HG03175 (cell line): ENCODE data around the gene TWF1.
"Not testable (repeated sequence)": the region's sequence is repeated elsewhere in the genome, so short reads cannot be mapped to it uniquely, and the experiment has no call there.

ENCODE experiments used
- ATAC-seq: cut with Tn5 transposase; IDR thresholded peaks from one replicate; pipeline ENCODE4 v1.9.1; 2021; ENCODE audit warnings: mild to moderate bottlenecking, moderate library complexity; ENCODE audit not compliant: unreplicated experiment

Gene TWF1

DNA sequence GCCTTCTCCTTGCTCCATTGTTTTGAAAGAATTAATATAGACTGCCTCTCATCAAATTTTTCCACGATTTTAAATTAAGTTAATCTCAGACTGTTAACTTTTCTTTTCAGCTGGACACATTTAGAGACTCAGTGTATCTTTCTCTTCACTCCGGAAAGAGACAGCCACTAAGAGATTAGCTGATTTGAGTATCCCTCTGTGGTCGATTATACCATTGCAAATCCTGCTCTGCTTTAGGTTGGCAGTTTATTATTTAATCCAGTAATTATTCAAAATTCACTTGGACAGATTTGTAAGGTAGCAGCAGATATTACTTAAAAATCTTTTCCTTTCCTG lies 588 bp upstream of the TWF1 start:
- no peak for ATAC-seq

DNA sequence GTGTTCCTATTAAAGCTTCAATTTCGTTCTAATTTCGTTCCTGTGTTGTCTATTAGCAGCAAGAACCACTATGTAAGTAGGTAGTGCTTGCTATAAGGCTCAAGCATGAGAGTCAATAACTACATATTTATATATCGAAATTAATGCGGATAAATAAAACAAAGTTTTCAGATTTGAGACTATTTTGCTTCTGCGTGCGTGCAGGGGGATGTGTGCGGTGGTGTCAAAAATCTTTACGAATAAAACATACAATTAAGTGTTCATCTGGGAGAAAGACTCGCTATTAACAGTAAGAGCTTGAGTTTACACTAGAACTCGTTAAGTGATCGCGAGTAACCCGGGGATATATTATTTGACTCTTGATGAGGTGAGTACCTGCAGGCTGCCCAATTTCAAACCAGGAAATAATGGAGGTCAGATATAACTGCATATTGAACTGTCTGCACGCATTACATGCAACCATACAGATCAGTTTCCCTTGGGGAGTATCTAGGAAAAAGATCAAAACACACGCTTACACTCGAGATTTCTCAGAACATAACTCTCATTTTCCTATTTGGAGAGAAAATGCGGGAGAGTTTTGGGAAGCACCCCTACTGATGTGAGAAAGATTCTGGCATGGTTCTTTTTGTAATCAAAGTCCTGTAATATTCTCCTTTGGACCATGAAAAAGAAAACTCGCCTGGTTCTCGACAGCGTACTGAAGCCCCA lies 813 bp downstream of the TWF1 start:
- peak; percentile 17 for ATAC-seq

DNA sequence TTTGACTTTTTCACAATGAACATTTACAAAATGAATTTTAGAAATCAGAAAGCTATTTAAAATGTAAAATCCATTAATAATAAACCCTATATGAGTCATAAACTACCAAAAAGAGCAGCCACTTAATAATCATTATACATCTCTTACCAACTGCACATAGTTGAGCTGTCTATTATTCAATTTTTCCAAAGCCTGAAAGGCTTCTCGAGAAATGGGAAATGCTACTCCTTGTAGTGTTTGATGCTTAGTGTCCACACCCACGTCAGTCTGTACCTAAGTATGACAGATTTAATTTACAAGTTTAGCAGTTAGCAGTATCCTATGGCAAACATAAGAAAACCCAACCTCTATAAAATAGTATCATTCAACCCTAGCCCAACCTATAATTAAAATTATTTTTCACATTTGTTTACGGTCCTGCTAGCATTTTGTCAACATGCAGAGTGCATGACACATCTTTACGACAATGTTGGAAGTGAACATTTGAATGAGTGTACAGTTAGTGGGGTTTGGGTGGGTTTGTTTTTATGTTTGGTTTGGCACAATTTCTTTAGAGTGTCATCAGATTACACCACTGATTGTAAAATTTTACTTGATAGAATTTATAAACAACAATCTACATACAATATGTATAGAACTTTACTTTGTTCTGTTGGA lies 8.4 kb downstream of the TWF1 start:
- no peak for ATAC-seq

DNA sequence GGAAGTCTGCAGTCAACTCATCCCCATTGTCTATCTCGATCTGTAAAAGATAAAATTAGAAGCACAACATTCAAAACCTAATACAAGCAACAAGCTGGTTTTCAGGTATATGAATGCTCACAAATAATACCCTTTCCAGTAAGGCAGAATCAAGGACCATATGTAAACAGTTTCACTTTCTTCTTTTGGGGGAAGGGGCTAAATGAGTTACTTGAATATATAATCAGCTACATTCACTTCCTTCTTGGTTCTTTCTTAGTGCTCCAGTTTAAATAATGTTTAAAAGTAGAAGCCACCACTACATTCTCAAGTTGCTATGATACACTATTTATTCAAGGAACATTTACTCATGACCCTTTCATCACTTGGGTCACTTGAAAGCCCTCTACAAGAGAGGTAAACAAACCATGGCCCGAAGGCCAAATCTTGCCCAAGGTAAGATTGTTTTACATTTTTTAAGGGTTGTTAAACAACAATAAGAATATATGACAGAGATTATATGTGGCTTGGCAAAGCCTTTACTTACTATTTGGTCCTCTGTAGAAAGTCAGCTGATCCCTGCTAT lies 10.3 kb downstream of the TWF1 start:
- ATAC-seq, result no peak

DNA sequence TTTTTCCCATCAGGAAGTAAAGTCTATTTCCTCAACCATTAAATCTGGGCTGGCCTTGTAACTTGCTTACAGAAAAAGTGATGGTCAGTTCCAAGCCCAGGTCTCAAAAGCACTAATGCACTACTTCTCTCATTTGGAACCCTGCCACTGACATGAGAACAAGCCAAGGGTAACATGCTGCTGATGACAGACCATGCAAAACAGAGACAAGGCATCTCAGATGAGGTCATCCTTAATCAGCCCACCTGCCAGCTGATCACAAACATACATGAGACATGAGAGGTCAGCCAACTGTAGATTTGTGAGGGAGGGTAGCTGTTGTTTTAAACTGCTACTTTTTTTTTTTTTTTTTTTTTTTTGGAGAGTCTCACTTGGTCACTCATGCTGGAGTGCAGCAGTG lies 16.2 kb downstream of the TWF1 start:
- ATAC-seq, result no peak

DNA sequence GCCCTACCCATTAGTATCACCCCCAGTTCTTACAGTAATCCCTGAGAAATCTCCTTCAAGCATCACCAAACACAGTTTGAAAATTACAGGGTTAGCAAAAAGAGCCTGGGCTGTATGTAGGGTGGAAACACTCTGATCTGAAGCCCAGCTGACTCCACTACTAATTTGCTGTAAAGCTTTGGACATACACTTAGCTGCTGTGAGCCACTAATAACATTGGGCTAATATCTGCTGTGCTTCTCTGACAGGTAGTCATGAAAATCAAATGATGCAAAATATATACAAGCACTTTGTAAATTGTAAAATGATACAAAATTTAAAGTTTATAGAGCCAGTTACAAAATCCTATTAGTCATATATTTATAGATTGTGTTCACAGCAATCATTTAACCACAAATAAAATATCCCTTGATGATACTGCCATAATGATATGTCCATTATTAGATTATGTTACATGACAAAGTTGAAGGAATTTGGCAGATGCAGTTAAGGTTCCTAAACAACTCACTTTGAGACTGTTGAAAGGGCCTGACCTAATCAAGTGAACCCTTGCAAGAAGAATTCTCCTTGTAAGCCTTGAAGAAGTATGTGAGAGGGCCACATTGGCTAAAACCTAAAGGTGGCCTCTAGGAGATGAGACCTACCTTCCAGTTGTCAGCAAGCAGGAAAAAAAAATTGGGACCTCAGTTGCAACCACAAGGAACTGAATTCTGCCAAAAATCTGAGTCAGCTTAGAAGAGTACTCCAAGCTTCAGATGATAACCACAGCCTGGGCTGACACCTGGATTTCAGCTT lies 19.0 kb downstream of the TWF1 start:
- ATAC-seq, result no peak

DNA sequence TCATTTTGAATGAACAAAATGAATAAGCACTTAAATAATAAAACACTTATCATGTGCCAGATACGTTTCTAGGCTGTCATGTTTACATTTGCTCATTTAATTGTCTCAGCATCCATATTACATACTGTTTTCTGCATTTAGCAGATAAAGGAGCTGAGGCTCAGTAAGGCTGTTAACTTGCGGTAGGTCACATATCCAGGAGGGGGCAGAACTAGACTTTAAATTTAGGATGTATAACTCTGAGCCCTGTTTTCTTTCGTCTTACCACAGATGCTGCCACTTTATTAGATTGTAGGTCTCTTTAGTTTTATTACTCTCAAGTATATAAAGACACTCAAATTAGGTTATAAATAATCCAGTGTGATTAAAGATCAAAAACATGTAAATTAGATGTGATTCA lies 29.6 kb downstream of the TWF1 start:
- ATAC-seq, result no peak

DNA sequence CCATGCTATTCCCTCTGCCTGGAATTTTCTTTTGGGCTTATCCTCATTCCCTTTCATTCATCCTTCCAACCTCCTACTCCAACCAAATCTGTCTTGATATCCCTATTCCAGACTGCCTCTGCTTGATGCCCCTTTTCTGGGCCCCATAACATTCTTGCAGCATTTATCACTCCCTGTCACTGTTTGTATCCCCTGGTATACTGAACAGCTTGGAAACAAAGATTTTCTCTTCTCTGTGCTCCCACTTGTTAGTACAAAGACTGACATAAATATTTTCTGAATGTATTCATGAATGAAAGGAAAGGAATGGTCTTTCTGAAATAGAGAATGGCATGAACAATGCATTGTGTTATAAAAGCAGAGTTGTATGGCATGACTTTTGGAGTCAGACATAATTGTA lies 39.8 kb downstream of the TWF1 start:
- no peak for ATAC-seq

DNA sequence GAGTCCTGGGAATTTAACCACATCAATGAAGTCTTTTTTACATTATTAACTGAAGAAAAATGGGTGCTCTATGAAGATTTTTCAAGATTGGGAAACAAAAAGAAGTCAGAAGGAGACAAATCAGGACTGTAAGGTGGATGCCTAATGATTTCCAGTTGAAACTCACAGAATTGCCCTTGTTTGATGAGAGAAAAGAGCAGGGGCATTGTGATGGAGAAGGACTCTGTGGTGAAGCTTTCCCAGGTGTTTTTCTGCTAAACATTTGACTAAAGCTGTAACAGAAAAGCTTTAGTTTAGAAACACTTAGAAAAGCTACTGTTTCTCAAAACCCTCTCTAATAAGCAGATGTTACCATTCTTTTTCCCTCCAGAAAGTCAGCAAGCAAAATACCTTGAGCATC lies 41.6 kb downstream of the TWF1 start:
- ATAC-seq, result no peak

DNA sequence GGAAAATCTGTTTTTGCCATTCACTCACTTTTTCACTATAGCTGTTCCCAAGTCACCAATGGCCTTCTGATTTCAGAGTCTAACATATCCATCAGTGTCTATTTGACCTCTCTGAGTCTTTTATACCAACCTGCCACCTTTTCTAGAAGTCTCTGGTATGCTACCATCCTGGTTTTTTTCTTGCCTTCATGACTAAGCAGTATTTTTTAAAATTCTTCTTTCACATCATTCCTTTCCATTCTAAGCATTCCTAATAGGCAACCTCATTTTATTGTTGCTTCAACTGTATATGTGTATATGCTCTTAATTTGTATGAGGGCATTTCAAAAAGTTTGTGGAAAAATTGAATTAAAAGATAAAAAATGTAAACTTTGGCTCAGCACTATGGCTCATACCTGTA lies 42.3 kb downstream of the TWF1 start:
- no peak for ATAC-seq

DNA sequence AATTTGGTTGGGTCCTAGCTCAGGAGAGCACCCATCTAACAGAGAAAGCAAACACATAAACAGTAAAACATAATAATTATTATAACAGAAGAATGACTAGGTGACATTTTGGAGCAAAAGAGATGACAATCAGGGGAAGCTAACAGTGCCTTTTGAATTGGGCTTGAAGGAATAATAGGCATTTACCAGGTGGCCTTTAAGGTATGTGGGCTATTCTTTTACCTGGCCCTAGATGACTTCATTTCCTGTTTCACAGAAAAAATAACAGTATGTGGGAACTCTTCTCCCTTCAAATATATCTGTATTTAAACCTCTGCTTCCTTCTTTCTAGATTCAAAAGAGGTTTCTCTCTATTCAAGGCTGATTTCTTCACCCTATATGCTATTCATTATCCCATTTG lies 43.5 kb downstream of the TWF1 start:
- no peak for ATAC-seq

DNA sequence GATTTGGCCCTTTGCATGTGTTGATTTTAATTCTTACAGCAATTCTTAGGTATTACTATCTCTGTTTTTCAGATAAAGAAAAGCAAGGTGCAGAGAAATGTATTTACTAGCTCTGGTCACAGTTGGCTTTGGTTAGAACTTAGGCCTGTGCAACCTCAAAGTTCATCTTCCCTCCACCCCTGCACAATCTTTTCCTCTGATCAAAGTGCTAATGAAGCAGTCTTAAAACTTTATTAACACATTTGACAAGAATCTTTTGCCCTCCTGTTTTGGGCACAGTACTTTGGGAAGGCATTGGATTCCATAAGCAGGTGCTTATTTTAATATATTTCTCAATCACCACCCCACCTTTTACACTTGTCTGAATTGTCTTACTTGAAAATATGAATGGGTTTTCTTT lies 44.6 kb downstream of the TWF1 start:
- no peak for ATAC-seq

DNA sequence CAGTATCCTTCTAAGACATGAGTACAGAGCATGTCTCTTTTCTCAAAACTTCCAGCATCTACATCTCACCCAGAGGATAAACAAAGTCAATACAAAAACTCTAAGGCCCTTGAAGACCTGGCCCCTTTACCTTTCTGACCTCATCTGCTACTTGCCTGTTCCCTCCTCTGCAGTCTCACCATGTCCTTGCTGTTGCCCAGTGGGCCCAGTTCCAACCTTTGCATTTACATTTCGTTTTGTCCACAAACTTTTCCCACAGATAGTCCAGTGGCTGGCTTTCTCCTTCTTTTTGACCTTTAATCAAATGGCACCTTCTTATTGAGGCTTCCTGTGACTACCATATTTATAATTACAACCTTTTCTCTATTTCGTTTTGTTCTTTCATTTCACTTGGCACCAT lies 45.7 kb downstream of the TWF1 start:
- ATAC-seq, result no peak

DNA sequence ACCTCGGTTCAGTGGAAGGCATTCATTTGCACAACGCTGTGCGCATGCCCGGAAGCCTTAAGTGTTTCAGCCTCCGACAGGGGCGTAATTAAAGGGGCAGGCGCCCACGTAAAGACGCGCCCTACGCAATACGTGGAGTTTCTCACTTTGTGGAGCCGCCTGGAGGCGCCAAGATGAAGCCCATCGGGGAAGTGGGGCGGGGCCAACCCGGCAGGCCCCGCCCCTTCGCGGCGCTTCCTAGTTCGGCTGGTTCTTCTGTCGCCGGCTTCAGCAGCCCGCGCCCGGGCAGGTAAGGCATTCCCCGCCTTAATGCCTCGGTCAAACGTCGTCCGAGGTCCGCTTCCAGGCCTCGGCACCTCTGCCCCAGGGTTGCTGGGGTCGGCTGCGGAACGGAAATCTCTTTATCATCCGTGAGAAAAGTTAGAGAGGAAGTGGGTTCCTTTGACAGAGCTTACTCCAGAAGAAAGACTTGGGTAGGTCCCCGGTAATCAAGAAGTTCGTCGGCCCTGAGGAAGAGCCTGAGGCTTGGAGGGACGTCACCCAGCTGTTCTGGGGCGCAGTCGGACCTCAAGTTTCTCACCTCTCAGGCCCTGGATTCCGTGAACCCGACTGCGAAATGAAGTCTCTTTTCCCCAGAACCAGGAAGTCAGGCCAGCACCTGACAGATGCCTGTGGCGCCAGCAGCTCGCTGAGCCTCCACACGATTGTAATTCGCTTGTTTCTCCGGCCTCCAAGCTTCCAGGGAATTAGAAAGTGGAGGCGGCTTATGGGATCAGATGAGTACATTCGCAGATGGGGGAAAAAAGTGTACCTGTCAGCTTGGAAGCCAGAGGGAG lies 47.2 kb downstream of the TWF1 start, which contains the start of the genes IRAK4 and PUS7L:
Gene IRAK4 (plus strand): TSS at position 224 of the 836 bp plus-strand sequence. CDS start 9,161 bp downstream, outside the sequence.
Gene PUS7L (minus strand): TSS at position 63 of the 836 bp plus-strand sequence. CDS start 3,545 bp downstream, outside the sequence.
- ATAC-seq, result peak; percentile 96

DNA sequence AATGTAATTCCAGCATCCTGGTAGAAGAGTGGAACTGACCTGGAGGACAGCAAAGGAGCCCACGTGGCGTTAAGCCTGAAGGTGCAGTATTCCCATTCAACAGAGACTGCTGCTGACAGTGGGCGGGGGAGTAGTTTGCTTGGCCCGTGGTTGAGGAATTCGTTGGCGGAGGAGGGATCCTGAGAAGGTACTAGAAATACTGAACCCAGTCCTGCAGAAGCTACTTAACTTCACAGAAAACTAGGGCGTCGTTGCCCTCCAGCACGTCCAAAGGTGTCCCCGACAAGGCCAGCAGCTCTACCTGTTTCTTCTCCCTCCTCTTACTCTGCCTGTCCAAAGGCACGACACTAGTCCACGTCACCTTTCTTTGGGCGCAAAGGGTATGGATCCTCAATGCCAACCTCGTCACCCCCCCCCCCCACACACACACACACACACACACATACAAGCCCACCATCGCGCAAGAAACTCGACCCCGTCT lies 47.8 kb downstream of the TWF1 start:
- peak; percentile 10 for ATAC-seq

DNA sequence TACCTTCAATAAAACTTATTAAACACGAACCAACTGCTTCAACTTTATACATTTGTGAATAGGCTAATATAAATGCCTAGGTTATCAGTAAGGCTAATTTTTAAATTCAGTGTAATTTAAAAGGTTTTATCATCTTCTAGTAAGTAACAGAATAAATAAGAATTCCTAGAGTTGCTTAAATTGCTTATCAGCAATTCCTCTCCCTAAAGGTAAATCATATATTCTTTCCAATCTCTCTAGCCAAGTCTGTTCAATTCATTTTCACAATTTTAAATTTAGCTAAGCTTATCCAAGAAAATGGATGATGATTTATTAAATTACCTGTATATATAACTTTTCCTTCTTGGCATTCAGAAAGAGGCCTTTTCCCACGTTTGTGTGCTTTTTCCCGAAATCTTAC lies 52.1 kb downstream of the TWF1 start:
- ATAC-seq, result no peak

DNA sequence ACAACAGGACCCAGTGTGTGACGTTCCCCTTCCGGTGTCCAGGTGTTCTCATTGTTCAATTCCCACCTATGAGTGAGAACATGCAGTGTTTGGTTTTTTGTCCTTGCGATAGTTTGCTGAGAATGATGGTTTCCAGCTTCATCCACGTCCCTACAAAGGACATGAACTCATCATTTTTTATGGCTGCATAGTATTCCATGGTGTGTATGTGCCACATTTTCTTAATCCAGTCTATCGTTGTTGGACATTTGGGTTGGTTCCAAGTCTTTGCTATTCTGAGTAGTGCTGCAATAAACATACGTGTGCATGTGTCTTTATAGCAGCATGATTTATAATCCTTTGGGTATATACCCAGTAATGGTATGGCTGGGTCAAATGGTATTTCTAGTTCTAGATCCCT lies 54.8 kb downstream of the TWF1 start:
- ATAC-seq, result not testable (repeated sequence)

DNA sequence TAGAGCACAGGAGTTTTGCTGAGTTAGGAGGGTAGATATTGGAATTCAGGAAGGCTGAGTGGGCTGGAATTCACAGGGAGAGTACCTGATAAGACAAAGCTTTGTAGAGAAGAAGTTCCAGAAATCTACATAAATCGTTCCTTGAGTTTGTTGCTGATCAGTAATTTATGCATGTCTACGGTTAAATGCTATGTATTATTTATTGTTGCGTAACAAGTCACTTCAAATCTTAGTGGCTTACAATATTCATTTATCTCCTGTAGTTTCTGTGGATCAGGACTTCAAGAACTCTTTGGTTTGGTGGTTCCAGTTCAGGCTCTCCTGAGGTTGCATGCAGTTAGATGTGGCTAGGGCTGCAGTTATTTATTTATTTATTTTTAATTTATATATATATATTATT lies 55.3 kb downstream of the TWF1 start:
- no peak for ATAC-seq

DNA sequence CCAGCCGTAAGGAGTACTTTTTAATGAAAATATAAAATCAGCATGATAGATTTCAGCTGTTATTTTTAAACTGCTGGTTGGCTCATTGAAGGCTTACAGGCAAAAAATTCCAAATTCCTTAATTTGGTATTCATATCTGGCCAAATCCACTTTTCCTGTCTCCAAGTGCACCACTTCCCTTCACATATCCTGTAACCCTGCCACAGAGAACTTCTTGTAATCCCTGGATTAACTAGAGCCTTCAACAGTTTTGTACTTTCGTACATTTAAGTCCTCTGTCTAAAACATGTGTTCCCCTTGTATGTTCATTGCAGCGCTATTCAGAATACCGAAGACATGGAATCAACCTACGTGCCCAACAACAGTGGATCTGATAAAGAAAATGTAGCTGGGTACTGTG lies 57.1 kb downstream of the TWF1 start:
- no peak for ATAC-seq

DNA sequence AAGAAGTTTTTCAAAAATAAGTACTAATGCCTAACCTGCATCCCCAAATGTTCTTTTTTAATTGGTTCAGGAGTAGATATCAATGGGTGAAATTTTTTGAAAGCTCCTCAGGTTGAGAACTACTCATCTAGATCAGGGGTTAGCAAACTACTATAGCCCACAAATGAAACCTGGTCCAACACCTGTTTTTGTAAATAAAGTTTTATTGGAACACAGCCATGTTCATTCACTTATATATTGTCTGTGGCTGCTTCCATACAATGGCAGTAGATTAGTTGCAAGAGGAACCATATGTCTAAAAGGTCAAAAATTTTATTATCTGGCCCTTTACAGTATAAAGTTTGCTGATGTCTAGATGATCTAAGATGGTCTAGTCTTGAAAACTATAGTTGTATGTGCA lies 61.3 kb downstream of the TWF1 start:
- ATAC-seq, result no peak
